Measurements from ENCODE around the gene PABPN1.
A peak's percentile ranks its signal among the peaks of the same experiment; 100 is the strongest.

The PABPN1 gene

DNA sequence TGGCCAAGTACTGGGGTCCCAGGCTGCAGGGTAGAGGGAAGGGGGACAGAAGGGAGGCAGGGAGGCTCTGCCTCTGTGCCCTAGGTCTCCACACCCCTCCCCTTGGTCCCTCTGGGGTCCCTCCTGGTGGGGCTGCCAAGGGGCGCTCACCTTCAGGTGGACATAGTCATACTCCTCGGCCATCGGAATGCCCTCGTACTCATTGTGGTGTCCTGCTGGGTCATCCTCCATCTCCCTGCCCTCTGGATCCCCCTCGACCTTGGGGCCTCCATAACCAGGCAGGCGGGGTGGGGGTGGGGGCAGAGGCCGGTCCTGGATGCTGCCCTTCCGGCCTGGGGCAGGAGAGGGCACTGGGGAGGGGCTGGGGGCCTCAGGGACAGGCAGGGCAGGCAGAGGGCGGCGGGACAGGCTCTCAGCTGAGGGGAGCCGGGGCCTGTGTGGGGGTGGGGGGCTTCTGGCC, 37.9 kb downstream of the PABPN1 start:
- peak; percentile 37 for DNase-seq

DNA sequence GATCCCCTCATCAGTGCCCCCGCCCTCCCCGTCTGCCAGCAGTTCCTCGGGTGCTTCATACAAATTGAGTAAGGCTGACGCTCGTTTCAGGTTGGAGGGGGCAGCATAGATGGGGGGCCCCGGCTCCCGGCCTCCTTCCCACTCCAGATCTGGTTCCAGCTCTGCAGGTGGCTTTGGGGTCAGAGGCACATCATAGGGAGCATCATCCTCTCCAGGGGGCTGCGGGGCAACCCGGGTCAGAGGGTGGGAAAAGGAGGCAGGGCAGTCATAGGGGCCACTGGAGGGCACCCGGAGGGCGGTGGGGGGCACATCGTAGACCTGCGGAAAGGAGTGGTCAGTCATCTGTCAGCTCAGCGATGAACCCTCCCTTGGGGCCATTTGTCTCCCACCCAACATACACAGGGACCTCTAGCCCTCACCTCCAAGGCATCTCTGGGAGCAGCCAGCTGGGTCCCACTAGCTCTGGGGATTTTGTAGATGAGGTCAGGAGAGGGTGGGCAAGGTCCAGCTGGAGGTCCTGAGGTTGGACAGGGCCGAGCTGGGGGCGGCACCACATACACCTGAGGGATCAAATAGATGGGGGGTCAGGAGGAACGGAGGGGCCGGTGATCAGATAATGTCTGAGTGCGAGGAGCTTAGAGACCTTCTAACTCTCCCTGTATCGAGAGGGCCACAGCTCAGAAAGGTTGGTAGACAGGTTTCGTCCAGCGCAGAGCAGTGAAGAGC, 38.6 kb downstream of the PABPN1 start:
- DNase-seq, result peak; percentile 22

DNA sequence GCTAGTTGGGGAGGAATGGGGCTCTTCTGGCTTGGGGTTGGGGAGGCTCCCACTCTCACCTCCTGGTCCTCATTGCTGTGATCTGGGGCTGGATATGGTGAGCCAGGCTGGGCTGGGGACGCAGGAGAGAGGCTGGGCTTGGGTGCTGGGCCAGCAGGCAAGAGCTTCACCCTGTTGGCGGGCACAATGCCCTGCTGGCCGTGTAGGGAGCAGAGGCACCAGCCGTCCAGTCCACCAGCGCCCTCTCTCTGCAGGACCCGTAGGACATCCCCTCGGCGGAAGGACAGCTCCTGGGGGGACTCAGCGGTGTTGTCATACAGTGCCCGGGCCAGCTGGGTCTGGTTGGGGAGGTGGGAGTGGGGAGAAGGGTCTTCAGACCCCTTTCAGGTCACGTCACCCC, 39.2 kb downstream of the PABPN1 start:
- peak; percentile 56 for DNase-seq

DNA sequence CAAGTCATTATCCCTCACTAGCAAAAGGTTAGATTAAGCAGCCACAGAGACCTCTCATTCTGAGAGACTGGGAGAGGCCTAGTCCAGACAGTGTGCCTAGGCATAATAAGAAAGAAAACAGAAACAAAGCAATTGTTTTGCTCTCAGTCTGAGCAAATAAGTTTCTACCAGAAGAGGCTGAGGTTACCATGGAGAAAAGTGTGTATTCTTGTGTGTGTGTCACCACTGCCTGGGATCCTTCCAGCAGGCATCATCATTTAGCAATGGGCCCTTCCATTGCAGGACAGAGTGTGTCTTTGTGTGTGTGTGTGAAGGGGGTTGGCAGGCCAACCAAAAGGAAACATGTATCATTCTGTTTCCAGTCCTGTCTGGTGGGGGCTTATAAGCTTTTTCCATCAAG, 40.1 kb downstream of the PABPN1 start:
- DNase-seq, result peak; percentile 40

DNA sequence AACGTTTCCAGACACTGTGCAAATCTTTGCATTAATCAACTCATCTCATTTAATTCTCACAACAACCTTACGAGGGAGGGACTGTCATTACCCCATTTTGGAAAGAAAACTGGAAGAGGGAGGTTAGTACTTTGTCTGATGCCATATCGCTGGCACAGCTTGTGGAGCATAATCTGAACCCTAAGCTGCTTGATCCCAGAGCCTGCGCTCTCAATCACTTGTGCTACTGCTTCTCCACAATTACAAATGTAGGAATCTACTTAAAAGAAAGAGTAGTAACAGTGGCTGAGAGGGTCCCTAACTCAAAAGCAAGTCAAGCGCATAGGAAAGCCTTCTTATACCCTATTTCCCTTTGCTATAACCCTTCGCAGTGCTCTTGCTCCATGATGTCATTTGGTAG, 40.5 kb downstream of the PABPN1 start:
- no peak for DNase-seq

DNA sequence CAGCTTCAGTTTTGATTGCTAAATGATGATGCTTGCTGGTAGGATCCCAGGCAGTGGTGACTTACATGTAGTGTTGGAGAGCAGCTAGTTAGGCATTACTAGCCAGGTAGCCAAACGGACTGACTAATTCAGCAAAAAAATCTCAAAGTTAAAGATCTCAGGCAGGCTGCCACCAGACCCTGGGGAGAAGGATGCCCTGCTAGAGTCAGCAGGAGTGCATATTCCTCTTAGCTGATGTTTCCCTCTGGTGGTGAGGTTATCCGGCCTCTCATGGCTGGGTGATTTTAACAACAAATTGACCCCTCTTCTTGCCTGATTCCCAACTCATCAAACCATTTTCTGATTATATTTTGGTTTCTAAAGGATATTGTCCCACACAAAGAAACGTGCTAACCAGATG, 40.9 kb downstream of the PABPN1 start:
- DNase-seq, result peak; percentile 40

DNA sequence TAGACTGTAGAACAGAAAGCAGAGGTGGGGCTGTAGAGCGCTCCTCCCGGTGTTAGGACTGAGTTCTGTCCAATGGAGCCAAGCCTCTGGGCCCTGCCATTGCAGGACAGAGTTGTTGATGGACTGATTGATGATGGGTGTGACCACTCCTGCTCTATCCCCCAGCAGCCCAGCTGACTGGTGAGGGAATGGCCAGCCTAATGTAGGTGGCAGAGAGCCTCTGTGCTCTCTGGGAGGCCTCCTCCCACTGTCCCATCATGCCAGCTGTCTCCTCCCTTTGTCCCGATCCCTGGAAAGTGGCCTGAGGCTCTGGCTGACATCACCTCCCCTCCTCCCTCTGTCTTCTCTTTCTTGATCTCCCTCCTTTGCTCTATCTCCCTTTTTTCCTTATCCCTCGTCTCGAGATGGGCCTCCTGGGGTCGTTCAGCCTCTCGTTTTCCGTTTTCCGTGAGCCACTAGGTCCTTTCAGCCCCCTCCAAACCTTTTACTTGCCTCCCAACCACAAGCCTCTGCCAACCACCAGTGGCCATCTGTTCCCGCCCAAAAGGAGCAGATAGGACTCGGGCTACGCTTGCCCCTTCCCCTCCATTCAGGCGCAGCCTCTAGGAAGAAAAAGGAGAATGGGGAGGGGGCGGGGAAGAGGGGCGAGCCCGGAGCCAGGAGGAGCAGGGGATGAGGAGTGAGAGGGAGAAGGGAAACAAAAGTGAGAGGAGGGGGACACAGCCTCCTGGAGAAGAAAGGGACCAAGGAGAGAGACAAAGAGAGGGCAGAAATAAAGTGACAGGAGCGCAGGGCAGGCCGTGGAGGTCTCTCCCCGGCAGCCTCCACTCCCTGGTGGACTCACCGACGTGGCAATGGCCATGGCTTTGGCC, 43.1 kb downstream of the PABPN1 start:
- peak; percentile 84 for DNase-seq

DNA sequence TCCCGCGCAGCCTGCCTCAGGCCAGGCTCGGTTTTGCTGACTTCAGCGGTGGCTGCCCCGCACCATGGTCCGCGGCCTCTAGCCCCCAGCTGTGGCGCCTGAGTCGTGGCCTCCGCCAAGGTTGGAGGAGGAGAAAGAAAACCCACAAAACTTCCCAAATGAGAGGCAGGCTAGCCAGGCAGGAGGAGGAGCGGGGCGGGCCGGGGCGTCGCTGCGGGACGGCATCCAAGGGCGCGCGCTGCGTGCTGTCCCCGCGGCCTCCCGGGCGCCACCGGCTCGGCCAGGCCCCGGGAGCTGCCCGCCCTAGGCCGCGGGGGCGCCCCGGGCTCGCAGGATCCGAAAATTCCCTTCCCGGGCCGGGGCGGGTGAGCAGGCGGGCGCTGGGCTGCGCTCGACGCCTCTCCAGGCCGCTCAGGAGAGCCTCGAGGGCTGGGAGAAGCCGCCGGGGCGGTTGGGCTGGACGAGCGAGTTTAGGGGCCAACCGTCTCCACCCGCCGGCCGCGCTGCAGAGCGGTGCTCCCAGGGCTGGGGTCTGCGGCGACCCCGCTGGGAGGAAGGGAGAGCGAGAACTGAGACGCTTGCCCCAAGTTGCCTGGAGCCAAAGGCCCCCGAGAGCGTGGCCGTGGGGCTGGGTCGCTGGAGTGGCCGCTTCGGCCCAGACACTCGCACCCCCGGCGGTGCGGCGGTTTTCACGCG, 43.9 kb downstream of the PABPN1 start, which contains the start of gene EFS:
Gene EFS, minus strand, starts transcription at position 137 of the 696 bp plus-strand sequence. CDS start 147 bp downstream, outside the sequence.
- DNase-seq, result peak; percentile 73

DNA sequence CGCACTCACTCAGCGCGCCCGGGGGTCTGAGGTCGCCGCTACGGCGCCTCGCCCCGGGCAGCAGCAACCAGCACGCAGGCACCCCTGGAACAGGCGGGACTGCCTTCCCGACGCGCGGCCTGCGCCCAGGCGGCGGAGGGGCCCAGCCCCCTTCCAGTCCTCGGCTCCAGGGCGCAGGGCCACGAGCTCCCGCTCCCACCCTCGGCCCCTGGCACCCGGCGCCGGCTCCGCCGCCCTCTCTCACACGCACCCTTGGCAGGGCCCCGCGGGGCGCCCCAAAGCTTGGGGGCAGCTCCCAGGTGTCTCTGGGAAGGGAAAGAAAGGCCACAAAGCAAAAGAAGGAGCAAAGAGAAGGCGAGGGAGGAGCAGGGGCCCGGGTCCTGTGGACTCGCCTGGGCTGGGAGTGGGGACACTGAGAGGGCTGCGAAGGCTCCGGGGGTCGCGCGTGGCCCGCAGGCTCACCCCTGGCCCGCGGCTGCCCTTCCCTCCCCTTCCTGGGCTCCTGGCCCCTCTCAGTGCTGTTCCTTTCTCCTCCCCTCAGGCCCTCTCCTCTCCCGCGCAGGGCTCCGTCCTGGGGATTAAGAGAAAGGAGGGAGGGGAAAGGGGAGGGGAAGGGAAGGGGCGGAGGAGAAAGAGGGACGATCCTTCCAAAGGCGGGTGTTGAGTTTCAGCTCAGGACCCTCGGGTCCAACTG, 44.6 kb downstream of the PABPN1 start:
- no peak for DNase-seq

DNA sequence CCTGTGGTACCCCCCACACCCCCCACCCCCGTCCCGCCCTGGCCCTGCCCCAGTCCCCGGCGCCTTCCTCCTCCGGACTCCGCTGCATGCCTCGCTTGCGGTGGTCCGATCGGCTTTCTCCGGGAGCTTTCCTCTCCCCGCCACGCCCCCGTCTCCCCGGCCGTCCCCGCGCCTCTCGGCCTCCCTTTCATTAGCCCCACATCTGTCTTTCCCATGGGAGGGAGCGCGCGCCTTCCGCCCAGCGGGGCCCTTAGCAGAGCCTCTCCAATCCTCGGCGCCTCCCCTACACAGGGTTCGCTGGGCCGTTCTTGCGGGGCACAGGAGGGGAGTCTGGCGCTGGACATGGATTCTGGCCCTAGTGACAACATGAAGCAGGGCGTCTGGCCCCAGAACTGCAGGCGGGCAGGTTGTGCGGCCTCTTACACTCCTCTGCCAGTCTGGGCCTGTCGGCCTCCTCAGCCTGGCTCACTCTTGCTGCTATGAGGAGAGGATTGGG, 45.2 kb downstream of the PABPN1 start:
- DNase-seq, result peak; percentile 93

DNA sequence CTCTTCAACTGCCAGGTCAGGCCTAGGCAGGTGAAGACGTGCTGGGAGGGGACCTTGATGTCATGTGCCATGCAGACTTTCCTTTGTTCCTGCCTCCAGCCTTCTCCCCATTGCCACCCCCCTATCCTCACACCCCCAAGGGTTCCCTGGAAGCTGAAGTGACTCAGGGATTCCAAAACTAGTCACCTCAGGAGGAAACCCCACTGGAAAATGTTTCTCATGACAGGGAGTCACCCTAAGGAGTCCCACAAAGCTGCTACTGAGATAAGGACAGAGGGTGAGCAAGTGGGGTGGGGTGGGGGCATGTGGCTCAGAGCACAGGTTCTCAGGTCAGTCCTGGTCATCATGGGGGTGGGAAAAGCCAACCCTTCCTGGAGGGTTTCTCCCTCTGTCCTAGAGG, 49.0 kb downstream of the PABPN1 start:
- no peak for DNase-seq

DNA sequence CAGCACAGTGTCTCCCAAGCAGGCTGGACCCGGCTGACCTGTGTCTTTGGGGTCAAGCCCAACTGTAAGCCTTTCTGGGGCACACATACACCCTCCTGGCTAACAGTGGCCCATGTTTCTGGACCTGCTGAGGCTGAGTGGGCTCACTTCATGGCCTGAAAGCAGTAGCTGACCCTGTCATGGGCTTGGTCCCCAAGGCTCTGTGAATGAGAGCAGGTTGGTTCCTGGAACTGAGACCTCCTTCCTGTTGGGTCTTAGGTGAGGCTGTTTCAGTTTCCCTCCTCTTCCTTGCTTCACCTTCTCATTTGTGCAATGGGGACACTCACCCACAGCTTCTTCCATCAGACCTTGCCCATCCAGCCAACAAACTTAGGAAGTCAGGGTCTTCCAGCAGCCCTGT, 50.6 kb downstream of the PABPN1 start:
- no peak for DNase-seq

DNA sequence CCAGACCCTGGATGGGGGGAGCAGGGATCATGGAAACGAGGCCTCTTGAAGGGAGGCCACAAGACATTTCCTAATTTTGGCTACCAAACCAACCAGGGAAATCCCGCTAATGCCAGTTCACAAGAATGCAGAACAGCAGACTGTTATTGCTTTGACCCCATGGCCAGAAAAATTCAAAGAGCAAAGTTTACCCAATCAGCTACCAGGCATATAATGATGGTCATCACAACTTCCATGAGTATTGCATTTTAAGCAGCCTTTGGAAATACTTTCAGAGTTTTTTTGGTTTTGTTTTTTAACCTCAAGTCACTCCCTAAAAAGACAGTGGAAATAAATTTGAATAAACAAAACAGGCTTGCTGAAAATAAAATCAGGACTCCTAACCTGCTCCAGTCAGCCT, 51.3 kb downstream of the PABPN1 start, which contains the start of gene IL25:
Gene IL25, plus strand, starts transcription at position 301 of the 400 bp plus-strand sequence.
- no peak for DNase-seq

DNA sequence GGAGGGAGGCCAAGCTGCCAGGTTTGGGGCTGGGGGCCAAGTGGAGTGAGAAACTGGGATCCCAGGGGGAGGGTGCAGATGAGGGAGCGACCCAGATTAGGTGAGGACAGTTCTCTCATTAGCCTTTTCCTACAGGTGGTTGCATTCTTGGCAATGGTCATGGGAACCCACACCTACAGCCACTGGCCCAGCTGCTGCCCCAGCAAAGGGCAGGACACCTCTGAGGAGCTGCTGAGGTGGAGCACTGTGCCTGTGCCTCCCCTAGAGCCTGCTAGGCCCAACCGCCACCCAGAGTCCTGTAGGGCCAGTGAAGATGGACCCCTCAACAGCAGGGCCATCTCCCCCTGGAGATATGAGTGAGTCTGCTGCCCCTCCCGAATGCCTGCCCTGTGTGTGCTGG, 51.8 kb downstream of the PABPN1 start:
- no peak for DNase-seq
